ACHN (cell line): ENCODE measurements around the gene DLX6.

Source experiments
- DNase-seq: peaks from one replicate; pipeline ENCODE4 v3.0.0-alpha.2; 2015
- in situ Hi-C: cut with HindIII; loops from 2 replicates; pipeline ENCODE4 v1.10.0; 2017; ENCODE audit warnings: low sequenced_read_pairs, low pct_ligation_motif_present, low pct_unique_long_range_greater_than_20kb

Gene DLX6

DNA sequence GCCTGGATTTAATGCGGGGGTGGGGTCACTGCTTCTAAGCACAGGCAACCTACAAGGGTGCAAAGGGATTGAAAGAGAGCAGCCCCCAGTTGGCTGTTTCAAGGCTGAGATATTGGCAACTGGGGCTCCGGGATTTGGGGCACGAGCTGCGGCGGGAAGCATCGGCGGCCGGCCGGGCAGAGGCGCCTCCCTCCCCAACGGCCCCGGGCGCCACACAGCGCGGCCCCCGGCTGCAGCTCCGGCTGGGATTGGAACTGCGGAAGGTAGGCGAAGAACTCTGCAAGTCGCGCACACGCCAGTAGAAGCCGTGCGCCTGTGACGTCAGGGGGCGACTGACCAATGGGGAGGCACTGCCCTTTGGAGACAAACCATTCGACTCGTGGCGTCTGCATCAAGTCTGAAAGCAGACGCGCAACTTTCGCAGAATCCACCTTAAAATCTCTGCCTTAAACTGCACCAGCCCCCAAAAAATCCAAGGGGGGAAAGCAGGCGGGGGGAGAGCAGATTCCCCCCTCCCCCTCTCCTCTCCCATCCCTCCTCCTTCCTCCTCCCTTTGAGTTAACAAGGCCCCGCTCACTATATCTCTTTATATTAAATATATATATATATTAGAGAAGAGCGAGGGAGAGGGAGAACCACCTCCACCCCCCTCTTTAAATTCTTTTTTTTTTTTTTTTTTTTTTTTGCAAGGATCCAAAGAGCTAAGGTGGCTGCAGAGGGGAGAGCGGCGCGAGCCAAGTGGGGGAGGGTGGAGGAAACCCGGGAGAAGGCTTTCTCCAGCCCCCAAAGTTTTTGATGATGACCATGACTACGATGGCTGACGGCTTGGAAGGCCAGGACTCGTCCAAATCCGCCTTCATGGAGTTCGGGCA lies at the start of gene DLX6:
Gene DLX6 (plus strand): TSS at position 371 of the 872 bp plus-strand sequence. CDS start 425 bp downstream, at position 796.
- in situ Hi-C loops: no loop called here
- DNase-seq: no peak

DNA sequence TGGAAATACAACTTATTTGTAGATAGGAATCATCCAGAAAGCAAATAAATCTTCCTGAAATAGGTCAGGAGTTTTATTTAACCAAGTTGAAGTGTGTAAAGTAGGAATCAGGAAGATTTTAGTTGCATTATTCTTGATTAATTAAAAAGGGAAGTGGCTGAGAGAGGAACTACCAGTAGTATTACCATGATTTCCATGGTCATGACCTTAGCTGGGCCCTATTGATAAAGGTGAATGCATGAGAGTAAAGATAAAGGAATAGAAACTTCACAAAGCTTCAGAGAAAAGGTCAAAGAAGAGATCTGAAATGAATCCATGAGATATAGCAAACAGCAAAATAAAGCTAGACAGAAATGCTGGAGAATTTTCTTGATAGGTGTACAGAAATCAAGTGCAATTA lies 46.2 kb upstream of the DLX6 start:
- no peak for DNase-seq

DNA sequence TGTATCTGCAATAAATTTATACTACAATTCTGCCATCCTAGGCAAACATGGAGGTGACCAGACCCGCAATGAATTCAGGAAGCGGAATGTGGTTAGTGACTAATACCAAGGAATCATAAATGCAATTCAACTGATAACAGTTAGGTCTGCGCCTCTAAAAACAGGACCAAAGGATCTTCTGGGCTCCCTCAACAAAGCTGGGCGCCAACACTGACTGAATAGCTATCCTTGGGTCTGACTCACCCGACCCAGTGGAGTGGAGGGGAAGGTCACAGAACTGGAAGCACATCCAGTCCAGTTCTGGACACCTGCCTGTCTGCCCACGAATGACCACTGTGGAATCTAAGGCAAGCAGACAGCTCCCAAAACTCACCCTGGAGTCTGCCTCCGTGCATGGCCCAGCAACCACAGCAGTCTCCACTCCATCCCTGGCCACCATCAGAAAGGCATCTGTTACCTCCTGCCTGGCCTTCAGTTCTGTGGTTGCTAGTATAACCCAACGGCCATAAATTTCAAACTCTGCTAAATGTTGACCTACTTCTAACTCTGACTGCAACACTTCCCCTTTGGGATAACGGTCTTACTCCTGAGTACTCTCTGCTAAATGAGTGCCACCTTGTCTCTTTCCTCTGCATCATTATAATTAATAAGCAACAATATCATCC lies 43.0 kb upstream of the DLX6 start:
- in situ Hi-C loops: no loop called here

More for the DNA sequence above, 46.2 kb upstream of the DLX6 start:
- in situ Hi-C loops: no loop called here

DNA sequence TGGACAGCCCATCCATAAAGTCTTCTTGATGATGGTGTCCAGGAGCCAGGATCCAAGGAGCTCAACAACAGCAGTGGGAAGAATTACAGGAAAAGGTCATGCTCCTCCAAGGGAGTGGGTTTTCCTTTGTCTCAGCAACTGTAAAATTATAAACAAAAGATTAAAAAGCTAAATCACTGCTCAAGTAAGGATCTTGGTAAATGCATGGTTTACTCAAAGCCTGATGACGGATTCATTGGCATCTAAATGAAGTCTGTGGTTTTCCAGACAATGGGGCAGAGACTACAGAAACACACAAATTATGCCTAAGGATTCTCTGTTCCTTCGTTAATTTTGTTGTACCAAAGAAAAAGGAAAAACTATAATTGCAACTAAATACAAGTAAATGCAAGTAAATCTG lies 36.4 kb upstream of the DLX6 start:
- no peak for DNase-seq
- in situ Hi-C loops: no loop called here

More for the DNA sequence above, 43.0 kb upstream of the DLX6 start:
- no peak for DNase-seq

DNA sequence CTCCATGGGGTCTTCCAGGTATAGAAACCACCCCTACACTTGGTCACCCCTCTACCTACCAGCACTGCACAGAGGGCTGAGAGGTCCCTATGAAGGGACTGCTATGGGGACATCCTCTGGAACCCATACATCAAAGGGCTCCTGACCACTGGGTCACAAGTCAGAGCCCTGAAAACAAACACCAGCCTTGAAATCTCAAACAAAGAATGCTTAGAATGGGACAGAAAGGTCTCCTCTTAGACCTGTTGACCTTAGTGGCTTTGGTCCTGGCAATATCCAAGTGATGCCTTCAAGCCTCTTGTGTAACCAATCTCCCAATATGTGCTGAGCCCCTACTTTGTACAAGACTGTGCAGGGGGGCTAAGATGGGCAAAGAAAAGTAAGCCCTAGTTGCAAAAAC lies 34.6 kb upstream of the DLX6 start:
- no peak for DNase-seq
- in situ Hi-C loops: no loop called here

DNA sequence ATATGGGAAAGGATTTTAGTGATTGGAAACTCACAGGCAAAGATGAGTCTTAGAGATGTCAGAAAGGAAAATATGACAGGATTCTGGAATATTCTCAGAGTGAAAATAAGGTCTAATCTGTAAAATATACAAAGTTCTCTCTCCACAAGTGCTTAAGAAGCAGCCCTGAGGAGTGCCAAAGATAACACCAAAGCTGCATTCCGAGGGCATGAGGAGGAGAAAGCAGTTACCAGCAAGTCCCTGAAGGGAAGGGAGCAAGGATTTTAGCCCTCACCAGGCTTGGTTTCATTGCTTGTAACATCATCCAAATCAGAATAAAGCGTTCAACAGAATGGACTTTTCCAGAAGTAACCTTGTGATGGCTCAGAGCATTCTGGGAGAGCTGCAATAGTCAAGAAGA lies 31.4 kb upstream of the DLX6 start:
- DNase-seq: no peak
- in situ Hi-C loops: no loop called here

DNA sequence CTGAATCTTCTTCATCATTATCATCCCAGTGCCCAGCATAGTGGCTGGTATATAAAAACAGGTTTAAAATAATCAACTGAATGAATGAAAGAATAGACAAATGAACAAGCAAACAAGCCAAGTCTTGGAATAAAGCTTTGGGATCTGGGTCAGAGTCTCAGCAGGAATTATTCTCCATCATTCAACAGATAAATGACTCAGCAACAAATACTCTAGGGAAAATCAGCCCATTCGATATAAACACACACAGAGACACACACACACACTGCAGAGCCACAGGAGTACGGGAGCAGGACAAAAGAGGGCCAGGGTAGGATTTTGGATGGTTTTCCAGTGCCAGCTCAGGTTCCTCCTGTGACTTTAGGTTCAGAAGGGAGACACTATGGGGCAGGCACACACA lies 29.2 kb upstream of the DLX6 start:
- in situ Hi-C loops: no loop called here
- DNase-seq: no peak

DNA sequence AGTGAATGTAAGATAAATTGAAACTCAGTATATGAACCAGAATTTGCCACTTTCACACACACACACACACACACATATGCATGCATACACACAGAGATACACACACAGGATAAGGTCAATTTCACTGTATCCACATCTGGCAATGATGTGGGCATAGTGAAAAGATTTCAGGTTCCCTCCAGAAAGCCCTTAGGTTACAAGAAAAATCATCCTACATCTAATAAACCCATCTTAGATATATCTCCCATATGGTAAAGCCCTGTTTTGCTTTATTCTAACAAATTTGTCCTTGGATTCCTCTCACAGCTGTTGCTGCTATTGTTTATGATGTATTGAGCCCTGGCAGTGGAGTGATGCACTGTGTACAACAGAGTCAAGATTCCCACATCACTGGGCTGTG lies 27.9 kb upstream of the DLX6 start:
- no peak for DNase-seq
- in situ Hi-C loops: no loop called here

DNA sequence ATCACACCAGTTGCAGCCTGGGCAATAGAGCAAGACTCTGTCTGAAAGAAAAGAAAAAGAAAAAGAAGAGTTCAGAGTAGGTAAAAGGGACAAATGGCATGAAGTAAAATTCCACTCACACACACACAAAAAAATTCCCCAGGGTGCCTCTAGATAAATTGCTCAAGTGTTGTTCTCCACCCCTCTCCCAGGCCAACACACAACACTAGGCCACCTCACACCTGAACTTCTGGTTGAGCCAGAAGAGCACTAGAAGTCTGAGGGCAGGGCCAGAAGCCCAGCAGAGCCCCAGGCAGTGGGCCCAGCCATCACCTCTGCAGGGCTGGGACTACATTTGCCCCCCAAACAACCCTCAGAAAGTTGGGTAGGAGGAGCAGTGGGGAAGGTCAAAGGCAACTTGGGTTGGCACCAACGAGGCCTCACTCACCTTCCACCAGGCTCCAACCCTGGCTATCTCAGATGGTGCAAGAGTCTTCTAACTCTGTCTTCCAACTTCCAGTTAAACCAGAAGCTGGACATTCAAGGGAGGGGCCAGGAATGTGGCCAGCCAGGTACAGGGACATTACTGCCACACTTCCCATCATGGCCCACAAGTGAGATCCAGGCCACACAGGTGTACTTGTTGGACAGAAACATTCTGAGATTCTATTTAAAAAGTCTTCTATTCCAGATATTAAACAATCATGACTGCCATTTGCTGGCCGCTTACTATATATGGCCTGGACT lies 25.6 kb upstream of the DLX6 start:
- DNase-seq: no peak

DNA sequence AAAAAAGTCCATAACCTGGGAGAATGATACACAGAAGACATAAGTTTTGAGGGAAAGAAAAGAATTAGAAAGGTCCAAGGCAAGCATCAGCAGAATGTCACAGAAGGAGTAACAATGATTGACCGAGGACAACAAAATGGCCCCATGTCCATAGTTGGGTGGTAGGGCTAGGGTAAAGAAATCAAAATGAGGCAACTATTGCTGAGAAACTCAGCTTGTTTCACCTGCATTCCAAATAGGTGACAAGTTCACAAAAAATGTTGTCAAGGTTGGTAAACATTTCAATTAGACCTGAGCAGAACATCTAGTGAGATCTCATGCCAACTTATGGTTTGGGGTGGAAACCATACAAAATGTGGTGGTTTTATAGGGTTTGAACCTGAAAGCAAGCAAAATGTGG lies 22.8 kb upstream of the DLX6 start:
- DNase-seq: no peak
- in situ Hi-C loops: no loop called here

More for the DNA sequence above, 25.6 kb upstream of the DLX6 start:
- in situ Hi-C loops: no loop called here

DNA sequence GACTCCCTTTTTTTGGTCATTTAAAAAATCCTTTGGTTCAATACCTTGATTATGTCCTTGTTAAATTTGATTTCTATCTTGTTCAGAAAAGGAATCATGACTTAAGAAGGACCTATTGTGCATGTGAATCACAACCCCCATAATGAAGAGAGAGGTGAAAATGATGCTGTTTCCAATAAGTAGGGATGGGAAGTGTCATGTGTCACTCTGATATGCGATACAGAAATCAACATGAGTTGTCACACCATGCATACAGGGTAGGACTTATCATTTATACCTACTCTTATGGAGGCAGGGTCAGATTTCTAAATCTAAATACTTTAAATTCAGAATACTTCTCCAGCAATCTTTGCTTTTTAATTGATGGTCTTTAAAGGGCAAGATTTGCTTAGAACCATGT lies 19.4 kb upstream of the DLX6 start:
- DNase-seq: no peak
- in situ Hi-C loops: no loop called here

DNA sequence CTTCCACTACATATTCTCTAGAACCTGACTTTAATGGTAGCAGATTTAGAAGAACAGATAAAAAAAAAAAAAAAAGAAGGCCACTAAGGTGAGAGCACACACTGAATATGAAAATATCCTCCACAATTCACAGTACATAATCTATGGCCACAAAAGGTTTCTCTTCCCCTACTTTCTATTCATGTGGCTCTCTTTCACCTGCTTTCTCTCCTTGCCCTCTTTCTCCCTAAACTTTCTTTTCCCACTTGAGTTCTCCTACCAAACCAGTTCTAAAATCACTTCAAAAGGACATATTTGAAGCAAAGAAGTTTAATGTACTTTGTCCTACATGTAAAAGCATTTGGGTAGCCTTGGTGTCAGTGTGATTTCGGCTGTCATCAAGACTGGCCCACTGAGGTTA lies 18.5 kb upstream of the DLX6 start:
- in situ Hi-C loops: no loop called here
- DNase-seq: no peak

DNA sequence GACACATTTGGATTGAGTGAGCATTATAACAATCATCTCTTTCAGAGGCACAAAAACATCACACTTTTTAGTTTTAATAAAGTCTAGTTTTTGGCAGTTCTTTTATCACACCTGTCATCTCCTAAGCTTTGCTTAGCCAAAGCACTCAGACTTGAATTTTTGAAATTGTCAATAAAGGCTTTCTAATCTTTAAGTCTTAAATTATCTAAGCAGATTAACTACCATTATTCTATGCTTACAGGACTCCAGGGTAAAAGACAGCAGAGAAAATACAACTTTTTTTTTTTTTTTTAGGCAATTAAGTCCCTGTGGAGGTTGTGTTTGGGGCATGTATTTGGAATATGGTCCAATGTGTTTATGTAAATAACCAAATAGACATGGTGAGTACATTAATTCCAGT lies 17.6 kb upstream of the DLX6 start:
- in situ Hi-C loops: no loop called here
- no peak for DNase-seq

DNA sequence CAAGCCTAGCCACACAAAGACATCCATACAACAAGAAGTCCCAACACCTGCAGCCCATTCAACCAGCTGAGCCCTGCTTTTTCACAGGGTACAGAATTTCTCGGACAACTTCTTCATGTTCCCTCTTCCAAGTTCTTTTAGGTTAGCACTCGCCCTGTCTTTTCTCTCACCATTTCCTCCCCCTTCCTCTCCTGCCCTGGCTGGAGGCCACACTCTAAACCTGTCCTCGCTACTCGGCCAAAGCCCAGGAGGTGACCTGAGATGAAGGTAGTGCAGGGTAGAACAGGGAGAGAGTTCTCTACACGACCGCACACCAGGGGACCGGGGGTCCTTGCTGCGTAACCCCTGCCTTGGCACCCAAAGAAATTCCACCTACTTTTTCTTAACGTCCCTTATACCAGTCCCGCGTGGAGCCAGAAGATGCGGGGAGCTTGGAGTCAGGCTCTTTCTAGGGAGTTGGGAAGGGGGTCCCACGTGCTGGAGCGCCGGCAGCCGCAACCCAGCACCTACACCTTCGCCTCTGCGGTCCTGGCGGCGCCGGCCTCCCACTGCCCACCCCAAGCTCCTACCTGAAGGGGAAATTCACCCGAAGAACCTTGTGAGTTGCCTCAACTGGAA lies 16.0 kb upstream of the DLX6 start:
- in situ Hi-C loops: no loop called here
- no peak for DNase-seq

DNA sequence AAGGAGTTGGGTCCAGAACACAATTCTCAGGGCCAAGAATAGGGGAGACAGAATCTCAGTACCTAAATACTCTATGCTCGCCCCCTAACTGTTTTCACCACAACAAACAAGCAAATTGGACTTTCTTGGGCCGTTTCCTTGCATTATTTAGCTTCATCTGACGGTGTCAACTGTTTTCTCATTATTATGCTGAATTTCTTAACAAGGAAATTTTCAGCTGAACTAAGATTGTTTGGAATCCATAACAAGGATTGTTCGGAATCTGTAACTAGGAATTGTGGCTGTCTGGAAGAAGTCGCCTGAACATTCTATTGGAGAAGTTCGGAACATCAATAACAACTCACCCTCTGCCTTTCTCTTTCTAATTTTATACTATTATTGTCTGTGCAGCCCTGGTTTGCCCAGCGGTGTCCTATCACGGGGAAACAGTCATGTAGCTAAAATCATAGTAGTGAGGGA lies 15.5 kb upstream of the DLX6 start:
- in situ Hi-C loops: no loop called here
- no peak for DNase-seq

DNA sequence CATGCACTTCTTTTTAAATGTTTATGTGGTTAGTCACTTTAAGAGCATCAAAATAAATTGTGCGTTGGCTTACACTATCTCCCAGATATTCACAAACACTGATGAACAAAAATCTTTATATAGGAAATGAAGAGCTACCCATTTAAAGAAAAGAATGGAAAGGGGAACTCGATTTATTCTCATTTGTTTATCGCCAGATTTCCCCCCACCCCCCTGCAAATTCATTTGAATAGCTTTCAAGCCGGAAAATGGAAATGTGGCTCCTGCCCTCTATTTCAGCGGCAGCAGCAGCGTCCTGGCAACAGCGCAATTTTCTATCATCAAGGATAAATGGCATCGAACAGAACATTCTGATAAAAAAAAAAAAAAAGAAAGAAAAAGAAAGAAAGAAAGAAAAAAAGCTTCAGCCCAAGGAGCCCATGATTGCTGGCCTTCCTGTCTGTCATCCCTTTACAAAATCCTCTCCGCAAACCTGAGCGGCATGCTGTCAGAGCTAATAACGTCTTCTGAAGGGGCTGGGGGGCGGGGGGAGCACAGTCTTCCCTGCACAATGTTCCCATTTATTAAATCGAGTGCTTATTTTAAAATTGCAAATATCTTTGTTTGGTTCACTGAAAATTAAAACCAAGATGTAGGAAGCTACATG lies 13.7 kb upstream of the DLX6 start:
- in situ Hi-C loops: no loop called here
- no peak for DNase-seq

DNA sequence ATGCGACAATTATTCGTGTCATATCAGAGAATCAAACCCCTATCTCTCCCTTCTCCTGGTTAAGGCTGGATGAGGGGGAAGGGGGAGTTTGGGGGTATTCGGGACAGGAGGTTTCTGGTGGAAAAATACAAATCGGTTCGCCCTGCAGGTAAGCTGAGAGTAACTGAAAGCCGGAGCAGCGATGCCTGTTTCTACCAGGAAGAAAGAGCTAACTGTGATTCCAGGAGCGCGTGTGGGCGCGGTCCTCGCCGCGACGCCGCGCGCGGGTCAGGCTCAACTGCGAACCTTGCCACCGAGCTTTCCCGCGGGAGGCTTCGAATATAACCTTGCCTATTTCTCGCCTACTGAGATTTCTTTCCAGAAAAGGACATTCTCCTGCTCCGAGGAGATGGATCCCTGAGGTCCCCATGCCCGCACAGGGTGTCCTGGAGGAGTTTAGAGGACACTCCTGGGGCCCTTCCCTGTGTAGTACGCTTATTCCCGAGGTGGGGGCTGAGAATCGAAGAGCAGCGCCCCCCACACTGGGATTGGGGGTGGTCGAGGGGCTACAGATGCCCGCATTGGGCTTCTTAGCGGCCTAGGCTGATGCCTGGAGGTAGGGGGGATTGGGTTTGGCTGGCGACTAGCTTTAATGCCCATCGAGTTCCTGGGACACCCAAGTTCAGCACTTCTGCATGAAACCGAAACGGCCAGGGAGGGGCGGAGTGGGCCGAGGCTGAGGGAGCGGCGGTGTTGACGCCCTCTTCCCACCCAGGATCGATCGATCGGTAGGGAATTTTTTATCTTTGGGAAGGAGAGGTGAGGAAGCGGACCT lies 13.0 kb upstream of the DLX6 start:
- in situ Hi-C loops: no loop called here
- DNase-seq: no peak
